BJ (cell line): ENCODE measurements around the gene TGFBRAP1. TPM values are rescaled to one million over a fixed set of nuclear protein-coding genes. Genes with fewer than 3 reads are reported as not detected.

Experiments used
- CTCF ChIA-PET: fragments of 350-600 bp; formaldehyde crosslinking; extraction: SDS; loops from one replicate; lab custom pipeline; 2021; ENCODE audit warnings: antibody characterized with exemption, inconsistent platforms; lab: Yijun Ruan, JAX
- POLR2A ChIA-PET: fragments of 300-600 bp; sonication (Branson Sonifier 250); formaldehyde crosslinking; extraction: SDS; loops from one replicate; lab custom pipeline; 2021; ENCODE audit warnings: antibody characterized with exemption; lab: Charles Lee
- DNase-seq: peaks from one replicate; pipeline ENCODE4 v3.0.0-alpha.2; 2011; ENCODE audit warnings: low read depth
- H3K27me3 ChIP-seq: 2 replicates; pipeline ENCODE4 v1.6.0; 2011; ENCODE audit warnings: low read length; ENCODE audit not compliant: control insufficient read depth, insufficient read depth
- H3K36me3 ChIP-seq: 2 replicates; pipeline ENCODE4 v1.5.1; 2011; ENCODE audit warnings: low read length; ENCODE audit not compliant: control insufficient read depth, insufficient read depth
- H3K4me3 ChIP-seq: 2 replicates; pipeline ENCODE4 v1.5.1; 2011; ENCODE audit warnings: low read depth, mild to moderate bottlenecking, control low read depth, low read length
- polyA plus RNA-seq: library from polyadenylated mRNA; depleted of rRNA; stranded (reverse); fragments of >200 nt; gene quantifications from 2 replicates; pipeline ENCODE4 v1.2.3, GENCODE V29; 2011
- TF ChIP-seq, protein P1 (sequence below): IDR thresholded peaks from 2 replicates; pipeline ENCODE4 v1.5.1; 2011; ENCODE audit warnings: low read depth, mild to moderate bottlenecking, control low read depth, inconsistent platforms, low read length, moderate library complexity; ENCODE audit not compliant: insufficient read depth

TGFBRAP1 gene
- polyA plus RNA-seq, 1 experiment = 8.3 TPM

DNA sequence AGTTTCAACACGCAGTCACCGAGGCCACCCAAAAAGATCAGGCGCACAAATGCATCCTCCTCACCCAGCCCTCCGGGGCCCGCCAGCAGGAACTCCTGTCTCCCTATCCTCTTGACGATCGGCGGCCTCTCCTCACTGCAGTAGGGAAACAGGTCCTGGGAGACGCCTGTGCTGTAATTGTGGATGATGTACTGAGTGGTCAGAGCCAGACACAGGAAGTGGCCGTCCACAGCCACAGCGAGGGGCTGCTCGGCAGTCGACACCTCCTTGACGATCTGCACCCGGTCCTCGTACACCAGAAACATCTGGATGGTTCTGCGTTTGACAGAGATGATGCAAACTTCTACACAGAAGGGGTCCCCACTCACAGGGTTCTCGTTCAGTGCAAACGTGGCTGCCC is 22.0 kb downstream of the TGFBRAP1 start:
- ChIA-PET CTCF (no interaction called here), POLR2A (no interaction called here)
- no peak for DNase-seq
- TF ChIP-seq, protein P1, sequence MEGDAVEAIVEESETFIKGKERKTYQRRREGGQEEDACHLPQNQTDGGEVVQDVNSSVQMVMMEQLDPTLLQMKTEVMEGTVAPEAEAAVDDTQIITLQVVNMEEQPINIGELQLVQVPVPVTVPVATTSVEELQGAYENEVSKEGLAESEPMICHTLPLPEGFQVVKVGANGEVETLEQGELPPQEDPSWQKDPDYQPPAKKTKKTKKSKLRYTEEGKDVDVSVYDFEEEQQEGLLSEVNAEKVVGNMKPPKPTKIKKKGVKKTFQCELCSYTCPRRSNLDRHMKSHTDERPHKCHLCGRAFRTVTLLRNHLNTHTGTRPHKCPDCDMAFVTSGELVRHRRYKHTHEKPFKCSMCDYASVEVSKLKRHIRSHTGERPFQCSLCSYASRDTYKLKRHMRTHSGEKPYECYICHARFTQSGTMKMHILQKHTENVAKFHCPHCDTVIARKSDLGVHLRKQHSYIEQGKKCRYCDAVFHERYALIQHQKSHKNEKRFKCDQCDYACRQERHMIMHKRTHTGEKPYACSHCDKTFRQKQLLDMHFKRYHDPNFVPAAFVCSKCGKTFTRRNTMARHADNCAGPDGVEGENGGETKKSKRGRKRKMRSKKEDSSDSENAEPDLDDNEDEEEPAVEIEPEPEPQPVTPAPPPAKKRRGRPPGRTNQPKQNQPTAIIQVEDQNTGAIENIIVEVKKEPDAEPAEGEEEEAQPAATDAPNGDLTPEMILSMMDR = no peak
- H3K27me3 ChIP-seq = no peaks in the 10 kb centered on the region
- peaks cover 7% of the 10 kb centered on the region for H3K36me3 ChIP-seq
- no peak overlapping the region for H3K4me3 ChIP-seq

- POLR2A ChIA-PET = no interaction called here
- H3K27me3 ChIP-seq = no peaks in the 10 kb centered on the region
- DNase-seq = no peak
- CTCF ChIA-PET = no interaction called here
- H3K4me3 ChIP-seq = no peak overlapping the region
- TF ChIP-seq, protein P1 = no peak
- H3K36me3 ChIP-seq = peaks cover 7% of the 10 kb centered on the region
Observed at GRCh38 chr2:105307146-105307545, 22.4 kb downstream of the TGFBRAP1 start.

GRCh38 chr2:105301646-105302045 is 27.9 kb downstream of the TGFBRAP1 start:
- peaks cover 5% of the 10 kb centered on the region; the same call in 1 of the 2 replicates for H3K36me3 ChIP-seq
- DNase-seq = no peak
- ChIA-PET CTCF (interaction anchor here (2.3 kb wide), 1 partner anchor 187 kb away, joined by 11 read pairs; no protein-coding TSS in a partner anchor), POLR2A (interaction anchor here (0.6 kb wide), 1 partner anchor 99 kb away, joined by 3 read pairs; no protein-coding TSS in a partner anchor)
- H3K27me3 ChIP-seq = no peaks in the 10 kb centered on the region
- TF ChIP-seq, protein P1 = no peak
- no peak overlapping the region for H3K4me3 ChIP-seq

- POLR2A ChIA-PET = no interaction called here
- TF ChIP-seq, protein P1 = no peak
- Histone ChIP-seq H3K4me3 (no peak overlapping the region), H3K36me3 (peaks cover 5% of the 10 kb centered on the region; the same call in 1 of the 2 replicates), H3K27me3 (no peaks in the 10 kb centered on the region)
- CTCF ChIA-PET = no interaction called here
- DNase-seq = no peak
Observed at GRCh38 chr2:105299290-105299689, 30.2 kb downstream of the TGFBRAP1 start.

GRCh38 chr2:105298017-105298416 is 31.5 kb downstream of the TGFBRAP1 start:
- CTCF ChIA-PET = interaction anchor here (0.9 to 1.5 kb wide), 2 partner anchors 183 to 186 kb away, joined by 3 to 4 read pairs; no protein-coding TSS in a partner anchor
- no peak for DNase-seq
- Histone ChIP-seq H3K36me3 (peaks cover 5% of the 10 kb centered on the region), H3K27me3 (no peaks in the 10 kb centered on the region), H3K4me3 (no peak overlapping the region)
- POLR2A ChIA-PET = no interaction called here
- TF ChIP-seq, protein P1 = no peak
